Astrocyte (in vitro differentiated cells and primary cell): Measurements from ENCODE around the gene ASB3. TPM values are rescaled to one million over a fixed set of nuclear protein-coding genes. Genes with fewer than 3 reads are reported as not detected.
A peak's percentile ranks its signal among the peaks of the same experiment; 100 is the strongest.

Experiments
- DNase-seq: peaks from one replicate; pipeline ENCODE4 v3.0.0-alpha.2; 2010; ENCODE audit warnings: low read depth
- FAIRE-seq: peaks from 2 replicates; lab custom pipeline; 2011; peaks lifted over from hg19 to GRCh38; lab: Jason Lieb, UNC
- H2AFZ ChIP-seq: 2 replicates; pipeline ENCODE4 v1.6.0; 2012; ENCODE audit warnings: low read depth, low read length, inconsistent platforms
- H3K27ac ChIP-seq: 2 replicates; pipeline ENCODE4 v1.5.1; 2011; ENCODE audit warnings: low read depth, low read length, inconsistent platforms
- H3K27me3 ChIP-seq: 2 replicates; pipeline ENCODE4 v1.6.0; 2011; ENCODE audit warnings: low read length, inconsistent platforms; ENCODE audit not compliant: insufficient read depth
- H3K36me3 ChIP-seq: 2 replicates; pipeline ENCODE4 v1.5.1; 2011; ENCODE audit warnings: low read length, inconsistent platforms; ENCODE audit not compliant: insufficient read depth
- H3K4me1 ChIP-seq: 2 replicates; pipeline ENCODE4 v1.5.1; 2011; ENCODE audit warnings: low read length, inconsistent platforms; ENCODE audit not compliant: insufficient read depth
- H3K4me2 ChIP-seq: 2 replicates; pipeline ENCODE4 v1.6.0; 2012; ENCODE audit warnings: low read length, inconsistent platforms
- H3K4me3 ChIP-seq: 2 replicates; pipeline ENCODE4 v1.5.1; 2011; ENCODE audit warnings: low read depth, mild to moderate bottlenecking, low read length, inconsistent platforms; ENCODE audit not compliant: insufficient read depth
- H3K79me2 ChIP-seq: 2 replicates; pipeline ENCODE4 v1.6.0; 2012; ENCODE audit warnings: mild to moderate bottlenecking, low read length, inconsistent platforms; ENCODE audit not compliant: insufficient read depth
- H3K9ac ChIP-seq: 2 replicates; pipeline ENCODE4 v1.6.0; 2012; ENCODE audit warnings: mild to moderate bottlenecking, low read length, inconsistent platforms
- H3K9me3 ChIP-seq: 2 replicates; pipeline ENCODE4 v1.5.1; 2012; ENCODE audit warnings: low read depth, mild to moderate bottlenecking, low read length, inconsistent platforms; ENCODE audit not compliant: insufficient read depth
- H4K20me1 ChIP-seq: 2 replicates; pipeline ENCODE4 v1.6.0; 2012; ENCODE audit warnings: low read length, inconsistent platforms; ENCODE audit not compliant: insufficient read depth
- H3K27ac Mint-ChIP-seq: one replicate; pipeline ENCODE4 v1.8.0; 2021; ENCODE audit warnings: mild to moderate bottlenecking, mixed read lengths; ENCODE audit not compliant: unreplicated experiment
- H3K27me3 Mint-ChIP-seq: one replicate; pipeline ENCODE4 v1.8.0; 2021; ENCODE audit warnings: low read depth, mixed read lengths; ENCODE audit not compliant: unreplicated experiment
- H3K36me3 Mint-ChIP-seq: one replicate; pipeline ENCODE4 v1.8.0; 2021; ENCODE audit warnings: low read depth, mixed read lengths; ENCODE audit not compliant: unreplicated experiment
- H3K4me1 Mint-ChIP-seq: one replicate; pipeline ENCODE4 v1.8.0; 2021; ENCODE audit warnings: low read depth, mixed read lengths; ENCODE audit not compliant: unreplicated experiment
- H3K4me3 Mint-ChIP-seq: one replicate; pipeline ENCODE4 v1.8.0; 2021; ENCODE audit warnings: mild to moderate bottlenecking, moderate library complexity, mixed read lengths; ENCODE audit not compliant: unreplicated experiment
- H3K9me3 Mint-ChIP-seq: one replicate; pipeline ENCODE4 v1.8.0; 2021; ENCODE audit warnings: mild to moderate bottlenecking, mixed read lengths; ENCODE audit not compliant: unreplicated experiment
- CTCF ChIP-seq: IDR thresholded peaks from 2 replicates; pipeline ENCODE4 v1.5.1; 2011; ENCODE audit warnings: low read depth, mild to moderate bottlenecking, inconsistent platforms, low read length, moderate library complexity; ENCODE audit not compliant: insufficient read depth
- EZH2 ChIP-seq: IDR thresholded peaks from 2 replicates; pipeline ENCODE4 v1.6.1; 2012; ENCODE audit warnings: mild to moderate bottlenecking, low read length, inconsistent platforms; ENCODE audit not compliant: insufficient read depth
- total RNA-seq: library from RNA; stranded (reverse); gene quantifications from 2 replicates; pipeline ENCODE4 v1.2.1, GENCODE V29; 2021

ASB3 gene
- total RNA-seq, 1 donor from 2014 or later: 26.4 TPM

- Histone ChIP-seq H3K4me1 (peaks cover 9% of the 10 kb centered on the region), H3K4me3 (no peak overlapping the region), H3K79me2 (no peaks in the 10 kb centered on the region), H3K4me2 (peak overlapping the region; percentile 15), H4K20me1 (no peaks in the 10 kb centered on the region), H3K36me3 (peaks cover 3% of the 10 kb centered on the region), H3K27me3 (no peaks in the 10 kb centered on the region), H3K9ac (no peak overlapping the region), H3K27ac (peak overlapping the region; percentile 16), H3K9me3 (no peaks in the 10 kb centered on the region), H2AFZ (no peak overlapping the region)
- DNase-seq (no peak), FAIRE-seq (no peak)
- Mint-ChIP-seq H3K9me3 (no peaks in the 10 kb centered on the region), H3K4me1 (peaks cover 10% of the 10 kb centered on the region), H3K36me3 (peaks cover 6% of the 10 kb centered on the region), H3K4me3 (no peak overlapping the region), H3K27me3 (no peaks in the 10 kb centered on the region), H3K27ac (no peak overlapping the region)
- no peak for TF ChIP-seq EZH2
- TF ChIP-seq CTCF: no peak
Measured at GRCh38 chr2:53752385-53752784, 34.4 kb downstream of the ASB3 start.

- Mint-ChIP-seq H3K9me3 (no peaks in the 10 kb centered on the region), H3K27ac (no peak overlapping the region), H3K36me3 (peaks cover 3% of the 10 kb centered on the region), H3K4me3 (no peak overlapping the region), H3K27me3 (no peaks in the 10 kb centered on the region), H3K4me1 (peaks cover 10% of the 10 kb centered on the region)
- H3K4me3 ChIP-seq: no peak overlapping the region
- no peaks in the 10 kb centered on the region for H3K79me2 ChIP-seq
- H3K9ac ChIP-seq: no peak overlapping the region
- TF ChIP-seq CTCF: no peak
- TF ChIP-seq EZH2: no peak
- DNase-seq (peak; percentile 45), FAIRE-seq (peak; percentile 49)
- H4K20me1 ChIP-seq: no peaks in the 10 kb centered on the region
- peak overlapping the region; percentile 39 for H3K4me2 ChIP-seq
- H2AFZ ChIP-seq: no peak overlapping the region
- no peaks in the 10 kb centered on the region for H3K9me3 ChIP-seq
- peaks cover 3% of the 10 kb centered on the region for H3K36me3 ChIP-seq
- peaks cover 9% of the 10 kb centered on the region for H3K4me1 ChIP-seq
- H3K27me3 ChIP-seq: no peaks in the 10 kb centered on the region
- no peak overlapping the region for H3K27ac ChIP-seq
Measured at GRCh38 chr2:53751728-53752127, 35.0 kb downstream of the ASB3 start.

GRCh38 chr2:53750041-53750768 is 36.5 kb downstream of the ASB3 start:
- peaks cover 3% of the 10 kb centered on the region for H3K36me3 ChIP-seq

More at GRCh38 chr2:53750041-53750768, 36.5 kb downstream of the ASB3 start:
- H3K27me3 ChIP-seq: no peaks in the 10 kb centered on the region
- H3K9ac ChIP-seq: no peak overlapping the region
- Mint-ChIP-seq H3K27ac (no peak overlapping the region), H3K4me3 (no peak overlapping the region), H3K36me3 (peaks cover 2% of the 10 kb centered on the region), H3K27me3 (no peaks in the 10 kb centered on the region), H3K4me1 (peaks cover 10% of the 10 kb centered on the region), H3K9me3 (no peaks in the 10 kb centered on the region)
- no peak overlapping the region for H3K27ac ChIP-seq
- H3K9me3 ChIP-seq: no peaks in the 10 kb centered on the region
- DNase-seq: no peak
- no peaks in the 10 kb centered on the region for H4K20me1 ChIP-seq
- H3K4me1 ChIP-seq: peaks cover 9% of the 10 kb centered on the region
- no peaks in the 10 kb centered on the region for H3K79me2 ChIP-seq
- no peak overlapping the region for H3K4me3 ChIP-seq
- no peak for FAIRE-seq
- H2AFZ ChIP-seq: no peak overlapping the region
- no peak overlapping the region for H3K4me2 ChIP-seq
- no peak for TF ChIP-seq EZH2
- TF ChIP-seq CTCF: no peak
